Adrenal gland (tissue), 5 donors: ENCODE data around the gene PATE3.

Source experiments
- CTCF ChIP-seq, 6 experiments: fragments of 450-650 bp in 4 of 6; fragments of 200-600 bp in 2 of 6; sonication (generic) in 1 of 6; IDR thresholded peaks; 1 replicate in 5 of 6; 2 replicates in 1 of 6; pipeline versions ENCODE4 v1.5.1 to v1.8.0; 2016 to 2021; ENCODE audit warnings: antibody characterized with exemption in 6 of 6, mild to moderate bottlenecking in 2 of 6, moderate library complexity in 1 of 6
- POLR2A ChIP-seq, 2 donors: fragments of 450-650 bp; IDR thresholded peaks; one replicate each; pipeline ENCODE4 v1.6.1; 2017; ENCODE audit warnings: antibody characterized with exemption in 2 of 2, mild to moderate bottlenecking in 2 of 2, moderate library complexity in 1 of 2
- donor health status: DM: no; HTN: no; CAD: no.

GRCh38 chr11:125763483-125763882 lies 24.4 kb upstream of the PATE3 start:
- TF ChIP-seq CTCF (IDR thresholded peaks at IDR 0.05) (no peak), POLR2A (IDR thresholded peaks at IDR 0.05) (no peak)
